Activated T-helper 17 cell treated with anti-CD3 and anti-CD28 coated beads, Interleukin-2, amount 50 U/mL, for 72 hours (primary cell): ENCODE measurements around the gene RNF212. TPM values are rescaled to one million over a fixed set of nuclear protein-coding genes. Genes with fewer than 3 reads are reported as not detected.

Experiments used
- ATAC-seq: fragments of 150-1000 bp; cut with Tn5 transposase; replicated peaks from 2 replicates; pipeline ENCODE4 v1.10.0; 2021; ENCODE audit warnings: mild to moderate bottlenecking, moderate library complexity
- H3K27ac Mint-ChIP-seq: one replicate; pipeline ENCODE4 v1.8.0; 2022; ENCODE audit warnings: mixed read lengths
- H3K27me3 Mint-ChIP-seq: one replicate; pipeline ENCODE4 v1.8.0; 2022; ENCODE audit warnings: mixed read lengths
- H3K36me3 Mint-ChIP-seq: one replicate; pipeline ENCODE4 v1.8.0; 2022; ENCODE audit warnings: low read depth, mild to moderate bottlenecking, mixed read lengths
- H3K4me1 Mint-ChIP-seq: one replicate; pipeline ENCODE4 v1.8.0; 2022; ENCODE audit warnings: mixed read lengths
- H3K4me3 Mint-ChIP-seq: one replicate; pipeline ENCODE4 v1.8.0; 2022; ENCODE audit warnings: mild to moderate bottlenecking, mixed read lengths
- H3K9me3 Mint-ChIP-seq: one replicate; pipeline ENCODE4 v1.8.0; 2022; ENCODE audit warnings: mixed read lengths
- total RNA-seq, 2 donors: library from RNA; stranded (reverse); gene quantifications; one replicate each; pipeline ENCODE4 v1.2.3, GENCODE V29; 2022

Gene RNF212
- total RNA-seq = 1 to 10 TPM; 1.3 to 3.7 TPM

- Mint-ChIP-seq H3K27ac (no peak within 1 kb of the TSS), H3K4me3 (peak within 1 kb of the TSS; percentile 25), H3K36me3 (no peaks in the 10 kb centered on the region)
Observed at GRCh38 chr4:1113311-1114009, at the start of gene RNF212. Gene RNF212 (minus strand): TSS chr4:1113564. CDS start chr4:1113464, 100 bp downstream.

GRCh38 chr4:1160351-1160750 is 47.0 kb upstream of the RNF212 start:
- no peak for ATAC-seq
- H3K9me3 Mint-ChIP-seq = no peaks in the 10 kb centered on the region
- H3K36me3 Mint-ChIP-seq = no peaks in the 10 kb centered on the region
- H3K4me1 Mint-ChIP-seq = peaks cover 4% of the 10 kb centered on the region
- H3K27ac Mint-ChIP-seq = no peak overlapping the region
- no peak overlapping the region for H3K4me3 Mint-ChIP-seq
- peaks cover 4% of the 10 kb centered on the region for H3K27me3 Mint-ChIP-seq

More at GRCh38 chr4:1113311-1114009, at the start of gene RNF212:
- no peaks in the 10 kb centered on the region for H3K9me3 Mint-ChIP-seq
- peak; percentile 67 for ATAC-seq
- H3K4me1 Mint-ChIP-seq = no peaks in the 10 kb centered on the region
- peaks cover 14% of the 10 kb centered on the region for H3K27me3 Mint-ChIP-seq

DNA sequence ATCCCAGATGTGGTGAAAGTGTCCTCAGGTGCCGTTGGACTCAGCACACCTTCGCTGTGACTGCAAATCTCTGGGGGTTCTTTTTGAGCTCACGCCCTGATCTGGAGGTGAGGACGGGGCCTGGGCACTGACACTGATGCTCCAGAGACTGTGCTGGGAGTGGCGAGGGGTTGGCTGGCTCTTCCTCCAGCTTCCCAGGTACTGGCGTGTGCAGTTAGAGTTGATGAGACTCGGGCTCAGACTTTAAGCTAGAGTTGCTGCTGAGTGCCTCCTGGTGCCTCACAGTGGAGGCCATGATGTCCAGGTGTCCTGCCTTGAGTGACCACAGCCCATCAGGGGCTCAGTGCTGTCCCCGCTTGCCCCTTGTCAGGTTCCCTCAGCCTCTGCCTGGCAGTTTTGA is 42.7 kb upstream of the RNF212 start:
- Mint-ChIP-seq H3K36me3 (no peaks in the 10 kb centered on the region), H3K27me3 (peaks cover 16% of the 10 kb centered on the region), H3K4me3 (no peak overlapping the region), H3K4me1 (no peaks in the 10 kb centered on the region), H3K27ac (no peak overlapping the region), H3K9me3 (no peaks in the 10 kb centered on the region)
- ATAC-seq = no peak

DNA sequence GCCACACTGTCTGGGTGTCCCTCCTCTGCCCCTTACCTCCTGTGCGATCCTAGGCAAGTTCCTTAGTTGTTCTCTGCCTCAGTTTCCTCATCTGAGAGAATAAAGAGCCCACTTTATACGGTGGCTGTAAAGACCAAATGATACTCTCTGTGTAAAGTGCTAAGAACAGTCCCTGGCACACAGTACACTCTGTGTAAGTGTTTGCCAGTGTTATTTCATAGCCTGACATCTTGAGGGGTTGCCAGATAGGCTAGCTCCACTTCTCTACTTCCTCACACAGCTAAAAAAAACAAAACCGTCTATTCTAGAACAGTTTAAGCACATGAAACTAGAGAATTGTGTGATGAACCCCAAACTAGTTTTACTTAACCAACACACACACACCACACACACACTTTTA is 42.0 kb upstream of the RNF212 start:
- Mint-ChIP-seq H3K4me3 (no peak overlapping the region), H3K27me3 (peaks cover 15% of the 10 kb centered on the region)

GRCh38 chr4:1154523-1155182 is 41.3 kb upstream of the RNF212 start:
- ATAC-seq = no peak
- Mint-ChIP-seq H3K27me3 (peaks cover 17% of the 10 kb centered on the region), H3K4me3 (no peak overlapping the region), H3K27ac (no peak overlapping the region), H3K9me3 (no peaks in the 10 kb centered on the region), H3K4me1 (no peaks in the 10 kb centered on the region), H3K36me3 (no peaks in the 10 kb centered on the region)

More for the DNA sequence above, 42.0 kb upstream of the RNF212 start:
- H3K9me3 Mint-ChIP-seq = no peaks in the 10 kb centered on the region
- no peak for ATAC-seq
- H3K4me1 Mint-ChIP-seq = no peaks in the 10 kb centered on the region
- no peaks in the 10 kb centered on the region for H3K36me3 Mint-ChIP-seq
- H3K27ac Mint-ChIP-seq = no peak overlapping the region

DNA sequence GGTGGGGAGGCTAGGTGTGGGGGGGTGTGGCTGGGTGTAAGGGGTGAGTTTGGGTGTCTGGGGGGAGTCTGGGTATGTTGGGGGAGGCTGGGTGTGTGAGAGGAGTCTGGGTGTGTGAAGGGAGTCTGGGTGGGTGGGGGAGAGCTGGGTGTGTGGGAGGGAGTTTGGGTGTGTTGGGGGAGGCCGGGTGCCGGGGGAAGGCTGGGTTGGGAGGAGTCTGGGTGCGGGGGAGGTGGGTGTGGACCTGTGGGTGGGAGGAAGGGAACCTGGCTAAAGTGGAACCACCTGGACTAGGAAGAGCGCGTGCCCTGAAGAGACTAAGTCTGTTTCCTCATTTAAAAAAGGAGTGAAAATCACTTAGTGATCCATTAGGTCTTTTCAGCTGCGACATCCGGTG is 40.8 kb upstream of the RNF212 start:
- Mint-ChIP-seq H3K9me3 (no peaks in the 10 kb centered on the region), H3K4me3 (no peak overlapping the region), H3K27me3 (peaks cover 18% of the 10 kb centered on the region), H3K36me3 (no peaks in the 10 kb centered on the region), H3K27ac (no peak overlapping the region), H3K4me1 (no peaks in the 10 kb centered on the region)
- no peak for ATAC-seq

DNA sequence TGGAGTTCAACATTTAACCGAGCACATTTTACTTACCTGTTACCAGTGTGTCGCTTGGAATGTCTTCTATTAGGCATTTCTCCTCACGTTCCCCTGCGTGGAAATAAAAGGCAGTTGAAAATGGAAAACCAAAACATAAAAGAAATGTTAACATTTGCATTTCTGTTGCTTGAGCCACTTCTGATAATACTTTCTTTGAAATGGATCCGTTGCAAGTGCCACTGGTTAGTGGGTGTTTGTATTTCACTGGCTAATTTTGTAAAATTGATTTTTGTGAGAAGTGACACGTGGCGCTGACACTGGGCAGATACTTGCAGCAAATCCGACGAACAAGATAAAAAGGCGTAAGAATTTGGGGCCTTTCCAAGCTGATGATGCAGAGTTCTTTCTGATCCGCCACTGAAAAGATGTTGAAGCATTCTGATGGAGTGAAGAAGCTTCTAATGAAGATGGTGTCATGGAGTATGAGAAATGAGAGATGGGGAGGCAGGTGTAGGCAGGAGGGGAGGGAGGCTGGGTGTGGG is 40.3 kb upstream of the RNF212 start:
- ATAC-seq = no peak
- no peaks in the 10 kb centered on the region for H3K9me3 Mint-ChIP-seq
- no peak overlapping the region for H3K27ac Mint-ChIP-seq
- no peaks in the 10 kb centered on the region for H3K4me1 Mint-ChIP-seq
- peaks cover 18% of the 10 kb centered on the region for H3K27me3 Mint-ChIP-seq
- no peaks in the 10 kb centered on the region for H3K36me3 Mint-ChIP-seq
- H3K4me3 Mint-ChIP-seq = no peak overlapping the region

DNA sequence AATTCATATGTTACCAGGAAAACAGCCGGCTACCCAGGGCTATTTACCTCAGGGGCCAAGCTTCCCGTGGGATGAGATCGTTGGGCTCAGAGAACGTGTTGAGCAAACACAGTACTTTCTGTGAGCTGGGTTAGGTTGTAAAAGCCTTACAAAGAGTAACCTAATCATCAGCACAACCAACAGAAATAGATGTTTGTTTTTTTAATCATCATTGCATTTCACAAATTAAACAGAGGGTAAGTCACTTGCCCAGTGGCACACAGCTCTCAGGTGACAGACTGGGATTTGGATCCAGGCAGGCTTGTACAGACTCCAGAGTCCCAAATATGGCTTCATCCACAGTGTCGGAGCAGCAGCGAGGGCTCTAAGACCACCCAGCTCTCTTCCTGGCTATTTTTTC is 38.9 kb upstream of the RNF212 start:
- no peak overlapping the region for H3K27ac Mint-ChIP-seq
- no peaks in the 10 kb centered on the region for H3K9me3 Mint-ChIP-seq
- H3K36me3 Mint-ChIP-seq = no peaks in the 10 kb centered on the region
- H3K27me3 Mint-ChIP-seq = peaks cover 18% of the 10 kb centered on the region
- H3K4me1 Mint-ChIP-seq = no peaks in the 10 kb centered on the region
- no peak for ATAC-seq
- H3K4me3 Mint-ChIP-seq = no peak overlapping the region

GRCh38 chr4:1151541-1151940 is 38.2 kb upstream of the RNF212 start:
- peaks cover 18% of the 10 kb centered on the region for H3K27me3 Mint-ChIP-seq
- no peaks in the 10 kb centered on the region for H3K9me3 Mint-ChIP-seq

DNA sequence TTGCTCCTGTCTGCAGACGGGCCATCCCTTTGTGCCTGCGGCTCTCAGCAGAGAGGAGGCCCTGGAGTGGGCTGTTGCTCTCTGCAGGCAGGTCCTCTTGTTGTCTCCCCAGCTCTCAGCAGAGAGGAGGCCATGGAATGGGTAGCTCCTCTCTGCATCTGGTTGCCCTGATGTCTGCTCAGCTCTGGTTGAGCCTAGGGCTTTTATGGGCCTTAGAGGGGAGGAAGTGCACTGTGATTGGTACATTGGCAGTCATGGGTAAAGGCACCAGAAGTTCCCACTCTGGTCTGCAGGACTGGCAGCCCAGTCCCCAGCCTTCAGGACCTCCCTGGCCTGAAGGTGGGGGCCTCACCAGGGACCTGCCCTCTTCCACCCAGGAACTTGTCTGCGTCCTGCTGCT is 37.5 kb upstream of the RNF212 start:
- Mint-ChIP-seq H3K9me3 (no peaks in the 10 kb centered on the region), H3K36me3 (no peaks in the 10 kb centered on the region)

More at GRCh38 chr4:1151541-1151940, 38.2 kb upstream of the RNF212 start:
- Mint-ChIP-seq H3K4me1 (no peaks in the 10 kb centered on the region), H3K4me3 (no peak overlapping the region), H3K27ac (no peak overlapping the region), H3K36me3 (no peaks in the 10 kb centered on the region)
- ATAC-seq = no peak

DNA sequence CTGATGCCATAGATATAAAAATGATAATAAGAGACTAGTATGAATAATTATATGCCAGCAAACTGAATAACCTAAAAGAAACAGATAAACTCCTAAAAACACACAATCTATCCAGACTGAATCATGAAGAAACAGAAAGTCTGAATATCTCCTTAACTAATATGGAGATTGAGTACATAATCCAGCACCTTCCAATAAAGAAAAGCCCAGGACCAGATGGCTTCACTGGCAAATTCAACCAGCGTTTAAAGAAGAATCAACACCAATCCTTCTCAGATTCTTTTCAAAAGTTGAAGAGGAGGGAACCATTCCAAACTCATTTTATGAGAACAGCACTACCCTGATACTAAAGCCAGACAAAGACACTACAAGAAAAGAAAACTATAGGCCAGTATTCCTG is 26.5 kb upstream of the RNF212 start:
- H3K27ac Mint-ChIP-seq = no peak overlapping the region
- peaks cover 10% of the 10 kb centered on the region for H3K4me1 Mint-ChIP-seq
- no peak overlapping the region for H3K4me3 Mint-ChIP-seq
- no peaks in the 10 kb centered on the region for H3K9me3 Mint-ChIP-seq
- H3K27me3 Mint-ChIP-seq = peaks cover 10% of the 10 kb centered on the region
- no peak for ATAC-seq
- no peaks in the 10 kb centered on the region for H3K36me3 Mint-ChIP-seq

More for the DNA sequence above, 37.5 kb upstream of the RNF212 start:
- peaks cover 18% of the 10 kb centered on the region for H3K27me3 Mint-ChIP-seq
- H3K4me1 Mint-ChIP-seq = no peaks in the 10 kb centered on the region
- H3K4me3 Mint-ChIP-seq = no peak overlapping the region
- no peak overlapping the region for H3K27ac Mint-ChIP-seq
- ATAC-seq = no peak

DNA sequence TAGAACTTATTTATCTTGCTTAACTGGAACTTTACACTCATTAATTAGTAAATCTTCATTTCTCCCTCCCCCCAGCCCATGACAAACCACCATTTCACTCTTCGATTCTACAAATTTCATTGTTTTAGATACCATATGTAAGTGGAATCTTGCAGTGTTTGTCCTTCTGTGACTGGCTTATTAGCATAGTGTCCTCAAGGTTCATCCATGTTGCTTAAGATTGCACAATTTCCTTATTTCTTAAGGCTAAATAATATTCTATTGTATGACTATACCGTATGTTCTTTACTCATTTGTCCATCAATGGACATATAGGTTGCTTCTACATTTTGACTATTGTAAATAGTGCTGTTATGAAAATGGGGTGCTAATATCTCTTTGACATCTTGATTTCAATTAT is 24.5 kb upstream of the RNF212 start:
- H3K36me3 Mint-ChIP-seq = no peaks in the 10 kb centered on the region
- peak overlapping the region; percentile 59 for H3K27ac Mint-ChIP-seq
- ATAC-seq = no peak
- H3K27me3 Mint-ChIP-seq = peaks cover 10% of the 10 kb centered on the region
- no peaks in the 10 kb centered on the region for H3K9me3 Mint-ChIP-seq
- H3K4me1 Mint-ChIP-seq = peaks cover 10% of the 10 kb centered on the region
- H3K4me3 Mint-ChIP-seq = peak overlapping the region; percentile 76

DNA sequence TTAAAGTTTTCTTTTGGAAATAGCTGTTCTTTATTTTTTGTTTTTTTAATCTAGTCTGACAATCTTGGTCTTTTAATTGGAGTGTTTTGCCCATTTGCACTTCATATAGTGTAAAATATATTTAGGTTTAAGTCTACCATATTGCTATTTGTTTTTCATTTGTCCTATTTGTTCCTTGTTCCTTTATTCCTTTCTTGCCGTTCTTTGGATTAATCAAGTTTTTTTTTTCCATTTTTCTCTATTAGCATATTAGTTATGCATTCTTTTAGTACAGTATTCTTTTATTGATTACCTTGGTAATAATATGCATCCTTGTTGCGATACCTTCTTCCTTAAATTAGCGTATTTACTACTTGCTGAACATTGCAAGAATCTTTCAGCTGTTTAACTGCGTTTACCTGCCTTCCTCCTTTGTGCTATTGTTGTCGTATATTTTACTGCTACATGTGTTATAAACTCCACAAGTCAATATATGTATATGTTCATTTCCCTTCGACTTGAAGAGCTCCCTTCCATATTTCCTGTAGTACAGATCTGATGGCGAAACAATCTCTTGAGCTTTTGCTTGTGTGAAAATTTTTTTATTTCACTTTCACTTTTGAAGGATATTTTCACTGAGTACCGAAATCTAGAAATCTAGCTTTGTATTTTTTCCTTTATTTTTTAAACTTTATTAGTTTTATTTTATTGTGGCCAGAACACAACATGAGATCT is 23.9 kb upstream of the RNF212 start:
- Mint-ChIP-seq H3K27me3 (peaks cover 10% of the 10 kb centered on the region), H3K4me3 (peak overlapping the region; percentile 76), H3K4me1 (peaks cover 10% of the 10 kb centered on the region), H3K9me3 (no peaks in the 10 kb centered on the region), H3K36me3 (no peaks in the 10 kb centered on the region), H3K27ac (peak overlapping the region; percentile 59)
- no peak for ATAC-seq

GRCh38 chr4:1136048-1136447 is 22.7 kb upstream of the RNF212 start:
- Mint-ChIP-seq H3K36me3 (no peaks in the 10 kb centered on the region), H3K9me3 (no peaks in the 10 kb centered on the region), H3K27me3 (peaks cover 6% of the 10 kb centered on the region), H3K4me3 (no peak overlapping the region), H3K27ac (no peak overlapping the region), H3K4me1 (peaks cover 10% of the 10 kb centered on the region)
- ATAC-seq = no peak
